Esophagus squamous epithelium (tissue), 5 donors: Measurements from ENCODE around the gene PRCC. TPM values are rescaled to one million over a fixed set of nuclear protein-coding genes. Genes with fewer than 3 reads are reported as not detected.
A peak's percentile ranks its signal among the peaks of the same experiment; 100 is the strongest.

Experiments
- DNase-seq: peaks from one replicate; lab custom pipeline; 2025; lab: John Stamatoyannopoulos, UW
- H3K27ac ChIP-seq, 4 donors: fragments of 200-600 bp; sonication (generic); one replicate each; pipeline ENCODE4 v1.5.1; 2016 to 2019; ENCODE audit warnings: mild to moderate bottlenecking in 1 of 4
- H3K27me3 ChIP-seq, 4 donors: fragments of 200-600 bp; sonication (generic); 1 replicate in 3 of 4; 2 replicates in 1 of 4; pipeline versions ENCODE4 v1.5.1 to v1.6.0; 2017 to 2021; ENCODE audit warnings: antibody characterized with exemption in 1 of 4
- H3K36me3 ChIP-seq, 3 donors: fragments of 200-600 bp; sonication (generic); one replicate each; pipeline ENCODE4 v1.5.1; 2016 to 2019
- H3K4me1 ChIP-seq, 3 donors: fragments of 200-600 bp; sonication (generic); one replicate each; pipeline ENCODE4 v1.5.1; 2017 to 2019
- H3K4me3 ChIP-seq, 4 donors: fragments of 200-600 bp; sonication (generic); 1 replicate in 3 of 4; 2 replicates in 1 of 4; pipeline ENCODE4 v1.5.1; 2016 to 2019; ENCODE audit warnings: mild to moderate bottlenecking in 2 of 4, moderate library complexity in 1 of 4
- H3K9me3 ChIP-seq, 3 donors: fragments of 200-600 bp; sonication (generic); one replicate each; pipeline ENCODE4 v1.5.1; 2016 to 2019
- POLR2A ChIP-seq, 4 donors: fragments of 450-650 bp; IDR thresholded peaks; one replicate each; pipeline ENCODE4 v1.6.1; 2017; ENCODE audit warnings: antibody characterized with exemption in 4 of 4, mild to moderate bottlenecking in 4 of 4, moderate library complexity in 3 of 4
- WGBS, 2 donors: methylation state at CpG; one replicate each; pipeline ENCODE4 v1.1.5; 2018; 5-methylcytosine and 5-hydroxymethylcytosine counted together
- intact Hi-C: fragments of 100-400 bp; cut with DNase I; formaldehyde crosslinking; loops from one replicate; pipeline ENCODE4 v1.15.0; 2022
- total RNA-seq, 4 donors: library from RNA; depleted of rRNA; stranded (reverse); fragments of >200 nt; gene quantifications; one replicate each; pipeline ENCODE4 v1.1.0, GENCODE V29; 2016
- TF ChIP-seq, protein P1 (sequence below), 6 experiments: fragments of 450-650 bp in 4 of 6; fragments of 200-600 bp in 2 of 6; sonication (generic) in 2 of 6; IDR thresholded peaks; one replicate each; pipeline ENCODE4 v1.5.1; 2016 to 2019; ENCODE audit warnings: antibody characterized with exemption in 6 of 6, mild to moderate bottlenecking in 4 of 6, moderate library complexity in 4 of 6
- donor health status: DM: yes; HTN: yes; CAD: no.

The PRCC gene
- total RNA-seq, 4 donors from 2014 or later, result 35.6 to 42.6 (median 38.3) TPM

DNA sequence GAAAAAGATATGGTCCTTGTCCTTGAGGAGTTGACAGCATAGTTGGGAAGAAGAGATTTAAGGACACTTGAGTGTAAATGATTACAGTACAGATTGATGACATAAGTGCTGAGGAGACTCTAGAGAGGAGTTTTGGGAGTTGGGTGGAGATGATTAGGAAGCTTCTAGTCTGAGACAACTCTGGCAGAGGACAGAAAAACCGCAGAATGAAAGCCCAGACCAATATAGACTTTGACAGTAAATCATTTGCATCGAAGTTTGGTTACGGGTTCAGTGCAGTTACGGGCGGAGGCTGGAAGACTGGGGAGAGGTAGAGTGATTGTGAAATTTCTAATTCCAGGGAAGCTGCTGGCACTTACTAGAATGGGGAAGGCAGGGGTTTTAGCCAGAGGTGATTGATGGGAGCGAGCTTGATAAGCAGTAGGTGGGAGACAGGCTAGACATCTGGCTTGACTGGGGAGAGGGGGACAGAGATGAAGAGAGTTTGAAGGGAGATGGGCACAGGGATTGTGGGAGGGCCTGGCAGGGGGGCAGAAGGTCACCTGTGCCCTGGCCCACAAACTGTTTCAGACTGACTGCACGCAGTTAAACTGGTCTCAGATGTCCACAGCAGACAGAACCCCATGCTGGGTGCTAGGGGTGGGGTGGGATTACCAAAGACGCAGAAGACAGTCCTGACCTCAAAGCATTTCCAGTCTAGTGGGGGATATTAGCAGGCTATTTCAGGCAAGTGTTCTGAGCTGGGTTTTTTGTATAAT, 29.2 kb downstream of the PRCC start:
- no peak for DNase-seq
- intact Hi-C loops, result no loop called here
- Histone ChIP-seq H3K4me1 (peaks cover 0 to 11% (median 0%) of the 10 kb centered on the region in 3 donors), H3K27ac (peak overlapping the region in 1 of 4 donors; percentile 9), H3K36me3 (peaks cover 25 to 100% (median 73%) of the 10 kb centered on the region in 3 donors), H3K27me3 (no peaks in the 10 kb centered on the region), H3K9me3 (no peaks in the 10 kb centered on the region), H3K4me3 (no peak overlapping the region)
- 78 to 85% methylated on average over 8 of the region's 8 CpGs for WGBS, 2 donors
- TF ChIP-seq, protein P1, sequence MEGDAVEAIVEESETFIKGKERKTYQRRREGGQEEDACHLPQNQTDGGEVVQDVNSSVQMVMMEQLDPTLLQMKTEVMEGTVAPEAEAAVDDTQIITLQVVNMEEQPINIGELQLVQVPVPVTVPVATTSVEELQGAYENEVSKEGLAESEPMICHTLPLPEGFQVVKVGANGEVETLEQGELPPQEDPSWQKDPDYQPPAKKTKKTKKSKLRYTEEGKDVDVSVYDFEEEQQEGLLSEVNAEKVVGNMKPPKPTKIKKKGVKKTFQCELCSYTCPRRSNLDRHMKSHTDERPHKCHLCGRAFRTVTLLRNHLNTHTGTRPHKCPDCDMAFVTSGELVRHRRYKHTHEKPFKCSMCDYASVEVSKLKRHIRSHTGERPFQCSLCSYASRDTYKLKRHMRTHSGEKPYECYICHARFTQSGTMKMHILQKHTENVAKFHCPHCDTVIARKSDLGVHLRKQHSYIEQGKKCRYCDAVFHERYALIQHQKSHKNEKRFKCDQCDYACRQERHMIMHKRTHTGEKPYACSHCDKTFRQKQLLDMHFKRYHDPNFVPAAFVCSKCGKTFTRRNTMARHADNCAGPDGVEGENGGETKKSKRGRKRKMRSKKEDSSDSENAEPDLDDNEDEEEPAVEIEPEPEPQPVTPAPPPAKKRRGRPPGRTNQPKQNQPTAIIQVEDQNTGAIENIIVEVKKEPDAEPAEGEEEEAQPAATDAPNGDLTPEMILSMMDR (IDR thresholded peaks at IDR 0.05), result no peak
- TF ChIP-seq POLR2A (IDR thresholded peaks at IDR 0.05), result no peak

DNA sequence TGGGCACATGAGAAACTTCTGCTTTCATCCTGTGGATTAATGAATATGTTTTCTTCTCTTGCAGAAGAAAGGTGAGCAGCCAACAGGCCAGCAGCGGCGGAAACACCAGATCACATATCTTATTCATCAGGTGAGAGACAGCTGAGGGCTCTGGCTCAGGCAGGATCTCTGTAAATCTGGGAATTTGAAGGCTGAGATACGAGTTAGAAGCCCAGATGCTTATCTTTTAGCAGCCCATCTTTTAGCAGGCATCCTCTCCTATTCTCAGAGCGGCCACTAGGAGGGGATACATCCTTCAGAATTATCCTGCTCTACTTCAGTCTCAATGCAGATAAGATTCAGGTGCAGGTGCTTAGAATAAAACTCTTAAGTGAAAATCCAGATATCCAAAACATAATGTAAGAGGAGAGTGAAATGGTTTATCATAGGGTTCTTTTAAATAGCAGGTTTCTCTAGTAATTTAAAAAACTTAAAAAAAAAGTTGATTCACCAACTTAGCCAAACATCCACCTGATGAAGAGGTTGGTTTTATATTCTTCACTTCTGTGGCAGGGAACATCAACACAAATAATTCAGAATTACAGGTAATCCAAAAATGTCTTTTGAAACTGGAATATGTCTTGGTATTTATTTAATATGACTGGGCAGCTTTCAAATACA, 30.0 kb downstream of the PRCC start:
- H3K36me3 ChIP-seq, result peaks cover 22 to 99% (median 73%) of the 10 kb centered on the region in 3 donors
- no peak for TF ChIP-seq POLR2A (IDR thresholded peaks at IDR 0.05)
- TF ChIP-seq, protein P1 (IDR thresholded peaks at IDR 0.05), result peak; percentile 59 to 82 (median 68)
- H3K4me3 ChIP-seq, result no peak overlapping the region
- WGBS, 2 donors, result 43 to 54% methylated on average over 3 to 4 of the region's 4 CpGs
- no peaks in the 10 kb centered on the region for H3K27me3 ChIP-seq
- no peak for DNase-seq
- H3K9me3 ChIP-seq, result no peaks in the 10 kb centered on the region
- intact Hi-C loops, result no loop called here
- peak overlapping the region in 1 of 4 donors; percentile 9 for H3K27ac ChIP-seq
- peaks cover 0 to 17% (median 0%) of the 10 kb centered on the region in 3 donors for H3K4me1 ChIP-seq

DNA sequence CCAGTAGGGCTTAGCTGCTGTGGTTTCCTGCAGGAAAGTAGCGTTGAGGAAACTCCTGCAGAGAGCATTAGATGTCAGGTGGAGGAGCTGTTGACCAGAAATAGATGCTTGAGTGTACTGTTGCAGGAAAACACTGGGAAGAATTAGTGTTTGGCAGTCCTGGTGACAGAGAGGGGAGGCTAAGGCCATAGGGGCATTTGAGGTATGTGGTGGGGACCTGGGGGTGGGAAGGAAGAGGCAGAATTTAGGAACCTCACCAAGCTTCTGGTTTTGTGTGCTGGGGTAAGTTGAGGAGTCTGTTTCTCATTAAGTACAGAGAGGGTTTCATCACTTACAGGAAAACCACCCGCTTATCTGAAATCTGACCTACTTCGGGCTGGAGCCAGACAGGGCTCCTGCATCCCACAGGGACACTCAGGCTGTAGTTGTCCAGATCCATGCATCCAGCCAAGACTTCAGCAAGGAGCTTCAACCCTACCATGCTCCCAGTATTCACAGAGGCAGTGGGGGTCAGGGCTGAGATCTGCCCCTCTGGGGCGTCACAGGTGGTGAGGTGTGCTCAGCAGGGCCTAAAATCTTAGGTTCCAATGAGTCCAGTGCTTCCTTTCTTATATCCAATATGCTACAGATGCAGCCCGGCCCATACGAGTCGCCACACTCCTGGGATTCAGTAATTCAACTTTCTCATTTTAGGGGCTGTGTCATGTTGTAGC, 34.2 kb downstream of the PRCC start:
- WGBS, 2 donors, result 39 to 53% methylated on average over 5 to 6 of the region's 7 CpGs
- peaks cover 15 to 57% (median 40%) of the 10 kb centered on the region in 3 donors for H3K36me3 ChIP-seq
- DNase-seq, result no peak
- peak overlapping the region in 1 of 4 donors; percentile 21 for H3K27ac ChIP-seq
- no peaks in the 10 kb centered on the region for H3K9me3 ChIP-seq
- H3K4me3 ChIP-seq, result no peak overlapping the region
- H3K27me3 ChIP-seq, result no peaks in the 10 kb centered on the region
- TF ChIP-seq POLR2A (IDR thresholded peaks at IDR 0.05), result no peak
- TF ChIP-seq, protein P1 (IDR thresholded peaks at IDR 0.05), result no peak
- intact Hi-C loops, result no loop called here
- H3K4me1 ChIP-seq, result peaks cover 9 to 49% (median 25%) of the 10 kb centered on the region in 3 donors

- Histone ChIP-seq H3K4me3 (no peak overlapping the region), H3K9me3 (no peaks in the 10 kb centered on the region), H3K36me3 (peaks cover 12 to 48% (median 33%) of the 10 kb centered on the region in 3 donors), H3K4me1 (peaks cover 9 to 57% (median 29%) of the 10 kb centered on the region in 3 donors), H3K27me3 (no peaks in the 10 kb centered on the region), H3K27ac (no peak overlapping the region)
- no peak for DNase-seq
- TF ChIP-seq, protein P1 (IDR thresholded peaks at IDR 0.05), result no peak
- no peak for TF ChIP-seq POLR2A (IDR thresholded peaks at IDR 0.05)
- intact Hi-C loops, result no loop called here
- WGBS, 2 donors, result 83 to 90% methylated on average over 8 of the region's 8 CpGs
Measured at GRCh38 chr1:156802421-156802935, 35.1 kb downstream of the PRCC start.
